ENCODE measurements around the gene CHN1.

Gene CHN1

GRCh38 chr2:174780191-174780840 is 224.9 kb downstream of the CHN1 start:
- DNase-seq: no peak

DNA sequence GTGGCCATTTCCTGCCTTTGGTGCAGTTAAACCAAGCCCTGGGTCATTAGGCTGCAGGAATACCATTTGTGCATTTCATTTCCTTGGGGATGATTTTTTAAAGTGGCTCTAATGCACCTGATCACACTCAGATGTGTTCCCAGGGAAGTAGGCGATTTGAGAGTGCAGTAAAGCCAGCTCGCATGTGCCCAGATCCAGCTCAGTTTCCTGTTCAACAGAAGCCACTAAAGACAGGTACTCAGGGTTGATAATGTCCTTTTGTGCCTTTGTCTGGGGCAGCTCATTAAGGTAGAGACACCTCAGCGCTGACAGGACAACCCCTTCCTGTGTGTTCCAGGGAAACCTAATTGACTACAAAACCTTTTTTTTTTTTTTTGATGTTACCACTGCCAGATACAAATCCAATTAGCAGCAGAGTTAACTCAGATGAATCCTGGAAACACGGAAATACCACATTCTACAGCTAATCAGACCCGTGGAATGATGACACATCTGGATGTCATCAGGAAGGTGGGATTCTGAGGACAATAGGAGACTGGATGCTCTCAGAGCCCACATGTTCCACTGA is 225.7 kb downstream of the CHN1 start:
- no peak for DNase-seq

- peak; percentile 73 for DNase-seq
Observed at GRCh38 chr2:174778085-174778981, 226.8 kb downstream of the CHN1 start.

DNA sequence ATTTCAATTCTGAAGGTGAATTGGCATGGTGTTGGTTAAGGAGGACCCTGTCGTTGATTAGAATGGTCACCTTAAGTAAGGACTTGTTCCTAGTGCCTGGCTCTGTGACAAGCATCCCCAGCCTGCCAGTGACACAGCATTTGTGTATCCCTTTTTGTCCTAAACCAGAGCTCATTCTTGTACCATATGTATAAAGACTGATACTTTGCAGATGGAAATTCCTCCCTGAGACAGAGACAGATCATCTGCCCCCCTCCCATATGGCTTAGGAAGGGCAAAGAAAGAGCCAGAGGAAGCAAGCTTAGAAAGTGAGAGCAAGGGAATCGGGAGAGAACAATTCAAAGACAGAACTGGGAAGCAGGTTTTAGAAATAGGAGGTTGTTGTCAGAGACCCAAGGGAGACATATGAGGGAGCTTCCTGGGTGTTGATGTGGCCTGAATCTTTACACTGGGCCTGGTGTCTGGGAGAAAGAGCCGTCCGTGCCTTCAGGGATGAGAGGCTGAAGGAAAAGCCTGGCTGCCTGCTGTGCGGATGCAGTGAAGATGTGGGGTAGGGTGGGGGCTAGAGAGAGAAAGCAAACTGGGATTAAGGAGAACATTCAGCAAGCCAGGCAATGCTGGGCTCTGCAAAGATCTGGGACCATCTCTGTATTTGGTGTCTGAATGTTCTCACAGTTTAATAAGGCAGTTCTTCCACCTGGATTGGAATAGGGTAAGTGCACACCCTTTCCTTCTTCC is 227.7 kb downstream of the CHN1 start:
- DNase-seq: no peak

- no peak for DNase-seq
Observed at GRCh38 chr2:174776675-174777074, 228.5 kb downstream of the CHN1 start.

GRCh38 chr2:174776223-174776622 is 229.0 kb downstream of the CHN1 start:
- DNase-seq: no peak

DNA sequence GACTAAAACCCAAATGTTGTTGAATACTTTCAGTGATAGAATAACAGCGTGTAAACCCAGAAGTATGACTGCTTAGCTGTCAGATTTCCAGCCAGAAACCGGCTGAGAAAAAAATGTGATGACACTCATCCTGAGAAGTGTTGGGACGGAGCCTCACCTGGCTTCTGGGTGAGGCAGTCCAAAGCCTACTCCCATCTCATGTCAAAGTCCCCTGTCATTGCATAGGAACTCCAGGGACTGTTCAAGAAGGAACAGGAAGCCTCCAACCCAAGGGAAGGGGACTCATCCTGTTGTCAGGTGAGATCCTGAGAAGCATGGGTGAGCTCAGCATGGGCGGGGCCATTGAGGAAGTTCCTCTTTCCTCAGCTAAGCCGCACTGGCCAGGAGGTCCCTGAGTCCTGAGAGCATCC is 229.6 kb downstream of the CHN1 start:
- DNase-seq: no peak

- DNase-seq: no peak
Observed at GRCh38 chr2:174774886-174775285, 230.3 kb downstream of the CHN1 start.

GRCh38 chr2:174773215-174773614 is 232.0 kb downstream of the CHN1 start:
- no peak for DNase-seq

DNA sequence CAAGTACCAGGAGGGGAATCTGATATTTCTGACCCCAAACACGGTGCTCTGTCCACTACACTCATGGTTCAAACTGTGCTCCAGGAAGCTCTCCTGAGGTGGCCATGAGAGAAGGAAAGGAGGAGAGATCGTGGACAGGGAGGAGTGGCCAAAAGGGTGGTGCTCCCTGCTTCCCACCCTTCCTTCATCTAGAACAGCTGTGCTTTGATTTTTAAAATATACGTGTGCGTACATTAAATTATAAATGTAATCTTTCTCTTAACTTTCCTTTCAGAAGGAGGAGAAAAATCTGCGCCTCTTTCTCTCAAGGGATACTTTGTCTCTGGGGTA is 232.7 kb downstream of the CHN1 start:
- DNase-seq: no peak

DNA sequence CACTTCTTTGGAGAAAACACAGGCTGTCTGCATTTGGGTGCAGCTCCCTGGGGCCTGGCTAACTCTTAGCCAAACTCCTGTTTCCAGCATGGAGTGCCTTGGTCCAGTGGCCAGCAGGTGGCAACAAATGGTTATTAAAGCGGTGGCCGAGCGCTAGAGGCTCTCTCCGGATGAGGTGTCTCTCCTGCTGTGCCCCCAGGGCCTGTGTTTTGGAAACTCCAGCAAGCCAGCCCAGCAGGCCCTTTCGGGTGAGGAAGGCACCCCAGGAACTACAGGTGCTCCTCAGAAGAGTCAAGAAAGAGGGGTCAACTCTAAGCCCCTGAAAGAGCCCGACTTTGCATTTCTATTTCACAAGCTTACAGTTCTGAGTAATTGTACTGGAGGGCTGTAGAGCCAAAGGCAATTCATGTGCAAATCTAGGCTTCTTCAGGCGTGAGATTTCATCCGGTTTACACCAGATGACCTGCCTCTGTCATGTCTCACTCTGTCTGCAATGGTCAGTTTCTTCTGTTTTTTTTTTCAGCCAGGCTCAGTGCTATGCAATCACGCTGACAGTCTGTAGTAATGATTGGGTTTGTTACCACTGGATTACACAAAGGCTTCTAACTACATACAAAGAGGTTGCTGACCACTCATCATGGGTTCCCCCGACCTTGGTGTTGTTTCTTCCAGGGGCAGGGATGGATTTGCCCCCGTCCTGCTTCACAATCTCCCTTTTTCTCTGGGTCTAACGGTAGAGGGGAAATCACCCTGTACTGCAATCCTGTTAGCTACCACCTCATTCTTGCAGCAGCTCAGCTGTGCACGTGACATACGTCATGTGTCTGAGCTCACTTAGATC is 233.3 kb downstream of the CHN1 start:
- peak; percentile 33 for DNase-seq

DNA sequence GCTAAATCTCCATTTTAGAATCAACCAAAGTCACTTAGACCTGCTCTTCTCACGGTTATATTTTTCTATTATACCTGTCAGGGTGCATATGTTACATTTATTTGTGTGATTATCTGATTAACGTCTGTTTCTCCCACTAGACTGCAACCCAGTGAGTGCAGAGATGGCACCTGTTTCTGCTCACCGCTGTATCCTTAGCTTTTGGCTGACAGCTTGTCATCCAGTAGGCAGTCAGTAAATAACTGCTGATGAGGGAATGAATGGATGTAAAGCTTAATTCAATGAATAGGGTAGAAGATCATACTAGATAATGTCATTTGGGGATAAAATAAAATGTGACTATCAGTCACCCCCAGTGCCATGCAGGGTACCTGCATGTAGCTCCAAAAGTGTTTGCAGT is 234.0 kb downstream of the CHN1 start:
- DNase-seq: no peak

GRCh38 chr2:174768557-174768956 is 236.6 kb downstream of the CHN1 start:
- DNase-seq: no peak

DNA sequence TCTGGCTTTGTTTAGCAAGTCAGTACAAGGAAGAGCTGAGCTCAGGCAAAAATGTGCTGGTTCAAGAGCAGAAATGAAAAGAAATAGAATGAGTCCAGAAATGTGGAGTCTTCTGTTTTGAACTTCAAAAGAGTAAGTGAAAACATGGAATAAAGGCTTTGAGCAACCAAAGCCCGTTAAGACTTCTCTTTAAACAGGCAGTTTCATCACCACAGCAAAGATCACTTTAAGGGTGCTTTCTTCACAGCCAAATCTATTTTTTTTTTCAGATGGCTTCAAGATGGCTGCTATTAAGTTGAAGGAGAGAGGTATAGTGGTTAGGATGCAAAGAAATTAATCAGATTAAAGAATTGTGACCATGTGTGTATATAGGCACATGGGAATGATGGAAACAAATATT is 238.9 kb downstream of the CHN1 start:
- DNase-seq: no peak

DNA sequence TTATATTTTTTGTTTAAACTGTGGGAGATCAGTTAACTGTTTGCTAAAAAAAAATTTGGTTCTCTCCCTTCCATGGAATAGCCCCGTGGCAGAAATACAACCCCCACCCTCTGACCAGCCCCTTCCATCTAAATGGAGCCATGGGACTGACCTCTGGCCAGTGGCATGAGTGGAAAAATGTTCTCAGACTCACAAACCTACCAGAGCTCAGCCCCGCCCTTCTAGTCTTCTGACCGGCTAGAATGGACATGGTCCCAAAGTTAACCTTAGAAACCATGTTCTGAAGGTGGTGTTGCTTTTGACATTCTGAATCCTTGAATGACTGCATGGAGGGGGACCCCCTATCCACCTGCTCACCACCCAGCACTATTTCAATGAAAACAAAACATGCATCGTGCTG is 239.6 kb downstream of the CHN1 start:
- no peak for DNase-seq

DNA sequence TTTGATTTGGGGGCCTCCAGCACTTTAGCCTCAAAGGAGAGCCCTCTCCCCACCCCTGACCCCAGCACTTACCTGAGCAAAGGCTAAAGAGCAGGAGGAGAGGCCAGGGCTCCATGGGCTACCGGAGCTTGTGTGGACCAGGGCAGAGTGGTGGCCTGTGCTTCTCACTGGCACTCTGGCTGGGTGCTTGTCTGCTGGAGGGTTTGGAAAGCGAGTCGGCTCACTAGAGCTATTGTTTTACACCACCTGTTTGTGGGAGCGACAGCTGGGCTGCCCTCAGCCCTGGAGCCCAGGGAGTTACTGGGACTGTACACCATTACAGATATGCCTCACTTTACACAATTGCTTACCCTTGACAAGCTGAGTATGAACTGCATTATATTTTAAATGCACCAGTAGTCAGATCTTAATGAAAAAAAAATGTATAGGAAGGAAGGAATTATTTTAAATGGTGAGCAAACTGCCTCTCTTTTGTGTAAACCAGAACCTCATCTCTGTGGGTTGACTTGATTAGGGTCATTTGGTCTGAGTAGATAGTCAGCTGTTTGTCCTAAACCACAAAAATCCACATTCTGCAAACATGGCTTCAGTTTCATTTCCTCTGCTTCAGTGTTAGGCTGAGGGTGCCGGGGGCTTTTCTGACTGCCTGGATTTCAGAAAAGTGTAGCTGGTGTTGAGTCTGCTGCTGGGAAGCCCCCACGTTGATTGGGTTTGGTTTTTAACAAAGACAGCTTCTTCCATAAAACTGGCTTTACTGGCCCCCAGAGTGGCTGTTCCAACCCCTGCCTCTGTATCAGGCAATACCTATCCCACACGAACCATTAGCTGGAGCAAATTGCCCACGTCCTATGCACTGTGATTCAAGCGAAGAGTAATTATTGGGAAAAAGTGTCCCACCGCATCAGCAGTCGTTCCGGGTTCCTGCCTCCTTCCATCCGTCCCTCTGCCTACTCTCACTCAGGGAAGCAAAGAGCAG is 240.6 kb downstream of the CHN1 start, which contains the start of gene CHRNA1:
Gene CHRNA1, minus strand, starts transcription at position 193 of the 976 bp plus-strand sequence. Its CDS starts 78 bp downstream, at position 115.
- no peak for DNase-seq

- DNase-seq: no peak
Observed at GRCh38 chr2:174763780-174764179, 241.4 kb downstream of the CHN1 start.

DNA sequence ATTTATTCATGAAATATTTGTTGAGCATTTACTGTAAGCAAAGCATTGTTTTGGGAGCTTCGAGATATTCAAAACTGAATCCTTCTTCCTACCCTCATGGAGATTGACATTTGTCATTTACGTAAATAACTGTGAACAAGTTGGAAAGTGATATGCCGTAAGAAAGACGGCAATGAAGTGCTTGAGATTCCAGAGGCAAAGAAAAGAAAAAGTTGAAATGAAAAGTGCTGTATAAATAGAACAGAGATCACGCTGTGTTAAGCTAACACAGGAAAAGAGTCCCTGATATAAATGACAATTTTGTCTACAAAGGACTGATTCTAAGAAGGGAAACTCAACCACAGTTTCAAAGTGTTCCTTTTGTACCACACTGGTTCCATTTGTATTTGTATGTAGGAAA is 242.7 kb downstream of the CHN1 start:
- no peak for DNase-seq

DNA sequence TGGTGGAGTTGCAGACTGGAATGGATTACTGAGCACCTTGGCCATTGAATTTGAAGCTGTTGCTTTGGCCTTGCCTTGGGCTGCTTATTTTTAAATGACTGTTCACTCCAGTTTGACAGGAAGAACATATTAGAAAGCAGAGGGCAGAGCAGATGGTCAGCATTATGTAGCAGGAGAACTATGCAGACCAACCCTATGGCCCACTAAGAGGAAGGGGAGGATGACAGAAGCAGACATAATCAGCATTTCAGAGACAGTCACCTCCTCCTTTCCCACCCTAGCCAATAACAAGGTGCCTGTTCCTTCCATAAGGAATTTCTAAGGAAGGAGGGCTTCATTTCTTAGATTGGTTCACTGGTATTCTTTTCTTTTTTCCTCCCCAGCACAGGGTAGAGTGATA is 243.3 kb downstream of the CHN1 start:
- DNase-seq: no peak

DNA sequence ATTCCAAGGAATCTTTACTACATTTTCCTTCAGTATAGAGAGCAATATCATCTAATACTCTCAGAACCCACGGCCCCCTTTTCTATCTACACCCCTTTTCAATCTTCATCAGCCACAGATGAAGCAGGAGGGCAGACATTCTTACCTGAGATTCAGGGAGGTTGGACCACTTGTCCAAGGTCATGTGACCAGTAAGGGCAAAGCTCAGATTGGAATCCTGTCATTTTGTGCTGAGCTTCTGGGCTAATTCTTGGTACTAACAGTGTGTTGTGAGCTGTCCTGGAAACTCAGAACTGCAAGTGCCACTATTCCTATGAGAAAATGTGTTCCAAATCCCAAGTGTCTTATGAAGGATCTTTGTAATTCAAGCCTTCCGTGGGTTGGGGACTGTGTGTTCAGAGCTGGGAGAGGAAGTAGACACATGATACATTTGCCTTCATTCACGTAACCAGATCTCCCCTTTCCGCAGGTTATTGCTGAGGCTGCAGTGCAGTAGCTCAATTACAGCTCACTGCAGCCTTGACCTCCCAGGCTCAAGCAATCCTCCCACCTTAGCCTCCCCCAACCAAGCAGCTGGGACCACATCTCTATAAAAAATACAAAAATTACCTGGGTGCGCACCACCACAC is 244.2 kb downstream of the CHN1 start:
- no peak for DNase-seq
